DOHH2 (cell line): Measurements from ENCODE around the gene PTPRN2.

Experiments
- H3F3A ChIP-seq: fragments of 200-600 bp; sonication (generic), shearing (Covaris generic); 2 replicates; pipeline ENCODE4 v1.6.0; 2016; ENCODE audit warnings: antibody characterized with exemption, mild to moderate bottlenecking; ENCODE audit not compliant: control insufficient read depth, insufficient read depth
- H3K27ac ChIP-seq: fragments of 200-600 bp; sonication (generic); 2 replicates; pipeline ENCODE4 v1.5.1; 2014; ENCODE audit warnings: low read depth, mild to moderate bottlenecking, low read length, moderate library complexity
- H3K27me3 ChIP-seq: fragments of 200-600 bp; sonication (generic); 2 replicates; pipeline ENCODE4 v1.6.1; 2014; ENCODE audit warnings: mild to moderate bottlenecking, low read length, mixed read lengths; ENCODE audit not compliant: control insufficient read depth
- H3K36me3 ChIP-seq: fragments of 200-600 bp; sonication (generic); 2 replicates; pipeline ENCODE4 v1.6.1; 2014; ENCODE audit warnings: mild to moderate bottlenecking, low read length, moderate library complexity, mixed read lengths; ENCODE audit not compliant: control insufficient read depth
- H3K4me1 ChIP-seq: fragments of 200-600 bp; sonication (generic); 2 replicates; pipeline ENCODE4 v1.6.1; 2014; ENCODE audit warnings: mild to moderate bottlenecking, low read length, mixed read lengths; ENCODE audit not compliant: control insufficient read depth
- H3K4me2 ChIP-seq: fragments of 200-600 bp; sonication (generic); 2 replicates; pipeline ENCODE4 v1.6.0; 2014; ENCODE audit warnings: mild to moderate bottlenecking, low read length, moderate library complexity
- H3K4me3 ChIP-seq: fragments of 200-600 bp; sonication (generic); 2 replicates; pipeline ENCODE4 v1.5.1; 2014; ENCODE audit warnings: mild to moderate bottlenecking, low read length, mixed read lengths
- H3K79me2 ChIP-seq: fragments of 200-600 bp; sonication (generic); 2 replicates; pipeline ENCODE4 v1.6.1; 2014; ENCODE audit warnings: mild to moderate bottlenecking, low read length, mixed read lengths; ENCODE audit not compliant: control insufficient read depth
- H3K9me2 ChIP-seq: fragments of 200-600 bp; sonication (generic); replicated peaks from 2 replicates; pipeline ENCODE4 v1.6.1; 2014; ENCODE audit warnings: mild to moderate bottlenecking, low read length, mixed read lengths; ENCODE audit not compliant: control insufficient read depth
- H3K9me3 ChIP-seq: fragments of 200-600 bp; sonication (generic); 2 replicates; pipeline ENCODE4 v1.6.1; 2014; ENCODE audit warnings: antibody characterized with exemption, low read length, mixed read lengths; ENCODE audit not compliant: control insufficient read depth, insufficient read depth
- H4K20me1 ChIP-seq: fragments of 200-600 bp; sonication (generic); 2 replicates; pipeline ENCODE4 v1.6.0; 2014; ENCODE audit warnings: low read depth, mild to moderate bottlenecking, antibody characterized with exemption, low read length, moderate library complexity; ENCODE audit not compliant: control insufficient read depth, insufficient read depth
- CTCF ChIP-seq: fragments of 200-600 bp; sonication (generic); IDR thresholded peaks from one replicate; pipeline ENCODE4 v1.5.1; 2014; ENCODE audit warnings: antibody characterized with exemption, mild to moderate bottlenecking, low read depth, low read length; ENCODE audit not compliant: poor library complexity, severe bottlenecking
- EZH2phosphoT487 ChIP-seq: fragments of 200-600 bp; sonication (generic); IDR thresholded peaks from 2 replicates; pipeline ENCODE4 v1.6.1; 2017; ENCODE audit warnings: borderline replicate concordance, mild to moderate bottlenecking, antibody characterized with exemption, low read length, moderate library complexity, mixed read lengths

PTPRN2 gene

GRCh38 chr7:157843336-157844140, 744.1 kb downstream of the PTPRN2 start:
- Histone ChIP-seq H3K4me3 (no peak overlapping the region), H3K9me3 (peaks cover 67% of the 10 kb centered on the region), H3K27me3 (no peaks in the 10 kb centered on the region), H3K4me2 (no peak overlapping the region), H3K27ac (no peak overlapping the region), H3K79me2 (no peaks in the 10 kb centered on the region), H3K4me1 (no peaks in the 10 kb centered on the region), H3F3A (peaks cover 7% of the 10 kb centered on the region), H4K20me1 (no peaks in the 10 kb centered on the region), H3K36me3 (no peaks in the 10 kb centered on the region), H3K9me2 (no peaks in the 10 kb centered on the region)
- no peak for TF ChIP-seq CTCF
- TF ChIP-seq EZH2phosphoT487, result no peak

GRCh38 chr7:157841773-157842370, 745.8 kb downstream of the PTPRN2 start:
- no peak overlapping the region for H3K4me3 ChIP-seq
- no peaks in the 10 kb centered on the region for H3K79me2 ChIP-seq
- H3K4me1 ChIP-seq, result no peaks in the 10 kb centered on the region
- H3F3A ChIP-seq, result peaks cover 7% of the 10 kb centered on the region
- no peak overlapping the region for H3K4me2 ChIP-seq
- no peak overlapping the region for H3K27ac ChIP-seq
- TF ChIP-seq EZH2phosphoT487 (no peak), CTCF (no peak)
- no peaks in the 10 kb centered on the region for H3K9me2 ChIP-seq
- no peaks in the 10 kb centered on the region for H4K20me1 ChIP-seq
- H3K9me3 ChIP-seq, result peaks cover 70% of the 10 kb centered on the region
- no peaks in the 10 kb centered on the region for H3K27me3 ChIP-seq
- H3K36me3 ChIP-seq, result no peaks in the 10 kb centered on the region

GRCh38 chr7:157840914-157841772, 746.5 kb downstream of the PTPRN2 start:
- Histone ChIP-seq H3K79me2 (no peaks in the 10 kb centered on the region), H3K4me2 (no peak overlapping the region), H3K4me1 (no peaks in the 10 kb centered on the region), H3K27ac (no peak overlapping the region), H3K9me2 (no peaks in the 10 kb centered on the region), H3K27me3 (no peaks in the 10 kb centered on the region), H4K20me1 (no peaks in the 10 kb centered on the region), H3K36me3 (no peaks in the 10 kb centered on the region), H3K4me3 (no peak overlapping the region), H3K9me3 (peaks cover 70% of the 10 kb centered on the region), H3F3A (peaks cover 7% of the 10 kb centered on the region)
- no peak for TF ChIP-seq EZH2phosphoT487
- TF ChIP-seq CTCF, result no peak
